CD14-positive monocyte (primary cell): Measurements from ENCODE around the gene KCNJ10. TPM values are rescaled to one million over a fixed set of nuclear protein-coding genes. Genes with fewer than 3 reads are reported as not detected.

Source experiments
- DNase-seq, 3 donors: peaks; one replicate each; pipeline ENCODE4 v3.0.0-alpha.2; 2011 to 2022
- H2AFZ ChIP-seq: 2 replicates; pipeline ENCODE4 v1.6.0; 2012; ENCODE audit warnings: mild to moderate bottlenecking, low read depth, low read length, inconsistent platforms; ENCODE audit not compliant: insufficient read depth, poor library complexity, severe bottlenecking
- H3K27ac ChIP-seq, 2 donors: 1 replicate in 1 of 2; 2 replicates in 1 of 2; pipeline ENCODE4 v1.5.1; 2012 to 2013; ENCODE audit warnings: low read length in 2 of 2, control low read depth in 1 of 2, inconsistent platforms in 1 of 2, low read depth in 1 of 2, mild to moderate bottlenecking in 1 of 2
- H3K27me3 ChIP-seq, 2 donors: one replicate each; pipeline versions ENCODE4 v1.6.0 to v1.6.1; 2011 to 2013; ENCODE audit warnings: low read length in 2 of 2; ENCODE audit not compliant: control insufficient read depth in 2 of 2, insufficient read depth in 2 of 2
- H3K36me3 ChIP-seq, 2 donors: replicated peaks in 1 of 2; 1 replicate in 1 of 2; 2 replicates in 1 of 2; pipeline versions ENCODE4 v1.5.1 to v1.6.1; 2012 to 2013; ENCODE audit warnings: low read length in 2 of 2, control low read depth in 1 of 2, inconsistent platforms in 1 of 2, mild to moderate bottlenecking in 1 of 2; ENCODE audit not compliant: insufficient read depth in 2 of 2, control insufficient read depth in 1 of 2
- H3K4me1 ChIP-seq, 2 donors: 1 replicate in 1 of 2; 2 replicates in 1 of 2; pipeline versions ENCODE4 v1.5.1 to v1.6.1; 2012 to 2013; ENCODE audit warnings: low read length in 2 of 2, control low read depth in 1 of 2, inconsistent platforms in 1 of 2, mild to moderate bottlenecking in 1 of 2, moderate library complexity in 1 of 2; ENCODE audit not compliant: insufficient read depth in 2 of 2, control insufficient read depth in 1 of 2
- H3K4me2 ChIP-seq: replicated peaks from 2 replicates; pipeline ENCODE3; 2012; ENCODE audit warnings: low read length, moderate library complexity, mild to moderate bottlenecking; ENCODE audit not compliant: poor library complexity, severe bottlenecking; ENCODE audit errors: extremely low read depth
- H3K4me3 ChIP-seq, 3 experiments: fragments of 200-600 bp in 1 of 3; sonication (generic) in 1 of 3; replicated peaks in 1 of 3; 1 replicate in 2 of 3; 2 replicates in 1 of 3; pipeline ENCODE4 v1.5.1; 2011 to 2013; ENCODE audit warnings: low read length in 3 of 3, mild to moderate bottlenecking in 3 of 3, control low read depth in 2 of 3, low read depth in 2 of 3, inconsistent platforms in 1 of 3, moderate library complexity in 1 of 3
- H3K79me2 ChIP-seq: 2 replicates; pipeline ENCODE4 v1.6.0; 2012; ENCODE audit warnings: mild to moderate bottlenecking, control low read depth, inconsistent platforms, low read length, moderate library complexity; ENCODE audit not compliant: insufficient read depth
- H3K9ac ChIP-seq: 2 replicates; pipeline ENCODE4 v1.6.0; 2017; ENCODE audit warnings: low read length, mild to moderate bottlenecking; ENCODE audit not compliant: insufficient read depth, poor library complexity, severe bottlenecking
- H3K9me3 ChIP-seq, 2 donors: replicated peaks in 1 of 2; 1 replicate in 1 of 2; 2 replicates in 1 of 2; pipeline versions ENCODE4 v1.5.1 to v1.6.1; 2012 to 2013; ENCODE audit warnings: low read length in 2 of 2, control low read depth in 1 of 2; ENCODE audit not compliant: control insufficient read depth in 1 of 2, insufficient read depth in 1 of 2
- H4K20me1 ChIP-seq: 2 replicates; pipeline ENCODE4 v1.6.0; 2012; ENCODE audit warnings: mild to moderate bottlenecking, low read length, control low read depth, moderate library complexity; ENCODE audit not compliant: insufficient read depth
- H3K27ac Mint-ChIP-seq, 7 donors: one replicate each; pipeline ENCODE4 v1.8.0; 2020; ENCODE audit warnings: mild to moderate bottlenecking in 7 of 7, mixed read lengths in 7 of 7, moderate library complexity in 6 of 7, inconsistent platforms in 2 of 7
- H3K27me3 Mint-ChIP-seq, 3 donors: one replicate each; pipeline ENCODE4 v1.8.0; 2021 to 2022; ENCODE audit warnings: low read depth in 3 of 3, mild to moderate bottlenecking in 3 of 3, mixed read lengths in 3 of 3, moderate library complexity in 3 of 3, inconsistent platforms in 1 of 3
- H3K36me3 Mint-ChIP-seq, 2 donors: one replicate each; pipeline ENCODE4 v1.8.0; 2020; ENCODE audit warnings: mixed read lengths in 2 of 2, inconsistent platforms in 1 of 2, mild to moderate bottlenecking in 1 of 2
- H3K4me1 Mint-ChIP-seq: one replicate; pipeline ENCODE4 v1.8.0; 2020; ENCODE audit warnings: mild to moderate bottlenecking, mixed read lengths
- H3K4me3 Mint-ChIP-seq, 2 donors: one replicate each; pipeline ENCODE4 v1.8.0; 2020; ENCODE audit warnings: mild to moderate bottlenecking in 2 of 2, mixed read lengths in 2 of 2, moderate library complexity in 1 of 2
- H3K9me3 Mint-ChIP-seq, 7 donors: one replicate each; pipeline ENCODE4 v1.8.0; 2020 to 2022; ENCODE audit warnings: mixed read lengths in 7 of 7, mild to moderate bottlenecking in 6 of 7, moderate library complexity in 6 of 7, inconsistent platforms in 2 of 7
- CTCF ChIP-seq: fragments of 200-600 bp; IDR thresholded peaks from one replicate; pipeline ENCODE4 v1.8.0; 2022; ENCODE audit warnings: antibody characterized with exemption, mild to moderate bottlenecking
- WGBS: methylation state at CpG from one replicate; pipeline ENCODE4 v1.1.5; 2013; ENCODE audit warnings: missing lambda C conversion rate; ENCODE audit not compliant: insufficient coverage; 5-methylcytosine and 5-hydroxymethylcytosine counted together
- intact Hi-C, 2 donors: fragments of 100-400 bp; cut with micrococcal nuclease; formaldehyde crosslinking; loops; one replicate each; pipeline versions ENCODE4 v1.15.0 to v1.15.1; 2023
- polyA plus RNA-seq, 3 donors: library from polyadenylated mRNA; depleted of rRNA in 1 of 3; unstranded in 2 of 3; stranded (reverse) in 1 of 3; fragments of 300-500 nt in 2 of 3; fragments of >200 nt in 1 of 3; fragmentation: Illumina TruSeq in 2 of 3; gene quantifications; 1 replicate in 2 of 3; 2 replicates in 1 of 3; pipeline ENCODE4 v1.2.3, GENCODE V29; 2012 to 2021

Gene KCNJ10
- polyA plus RNA-seq, 3 donors, result 0.23 TPM; not detected in 2

GRCh38 chr1:159988006-159988405, 82.0 kb downstream of the KCNJ10 start:
- Mint-ChIP-seq H3K9me3 (peaks cover 0 to 1% (median 0%) of the 10 kb centered on the region in 7 donors), H3K36me3 (no peaks in the 10 kb centered on the region), H3K27ac (no peak overlapping the region), H3K4me3 (no peak overlapping the region), H3K27me3 (peaks cover 4 to 7% (median 5%) of the 10 kb centered on the region in 3 donors), H3K4me1 (peaks cover 15% of the 10 kb centered on the region)
- no peak overlapping the region for H2AFZ ChIP-seq
- peaks cover 9 to 14% of the 10 kb centered on the region in 2 donors for H3K4me1 ChIP-seq
- no peak overlapping the region for H3K27ac ChIP-seq
- intact Hi-C loops, result no loop called here
- peaks cover 0 to 4% of the 10 kb centered on the region in 2 donors for H3K27me3 ChIP-seq
- no peak overlapping the region for H3K4me3 ChIP-seq
- no peak overlapping the region for H3K9ac ChIP-seq
- no peak overlapping the region for H3K4me2 ChIP-seq
- H3K36me3 ChIP-seq, result no peaks in the 10 kb centered on the region
- DNase-seq, result no peak
- H3K79me2 ChIP-seq, result no peaks in the 10 kb centered on the region
- no peak for TF ChIP-seq CTCF
- no peaks in the 10 kb centered on the region for H4K20me1 ChIP-seq
- WGBS, result no CpG with 5 or more reads among the region's 1 CpG
- H3K9me3 ChIP-seq, result no peaks in the 10 kb centered on the region

GRCh38 chr1:159987186-159987585, 82.8 kb downstream of the KCNJ10 start:
- no peaks in the 10 kb centered on the region for H3K79me2 ChIP-seq
- H3K4me1 Mint-ChIP-seq, result peaks cover 15% of the 10 kb centered on the region
- no peak overlapping the region for H3K4me3 Mint-ChIP-seq
- H3K36me3 ChIP-seq, result no peaks in the 10 kb centered on the region
- no peaks in the 10 kb centered on the region for H3K9me3 Mint-ChIP-seq
- peaks cover 0 to 5% of the 10 kb centered on the region in 2 donors for H3K27me3 ChIP-seq
- H3K27ac Mint-ChIP-seq, result no peak overlapping the region
- no peak overlapping the region for H3K27ac ChIP-seq
- TF ChIP-seq CTCF, result no peak
- H2AFZ ChIP-seq, result no peak overlapping the region
- peaks cover 4 to 8% (median 7%) of the 10 kb centered on the region in 3 donors for H3K27me3 Mint-ChIP-seq
- no peak for DNase-seq
- no peak overlapping the region for H3K4me3 ChIP-seq
- no peaks in the 10 kb centered on the region for H3K36me3 Mint-ChIP-seq
- intact Hi-C loops, result no loop called here
- H4K20me1 ChIP-seq, result no peaks in the 10 kb centered on the region
- peaks cover 9 to 13% of the 10 kb centered on the region in 2 donors for H3K4me1 ChIP-seq
- no peaks in the 10 kb centered on the region for H3K9me3 ChIP-seq
- H3K4me2 ChIP-seq, result no peak overlapping the region
- no peak overlapping the region for H3K9ac ChIP-seq
- WGBS, result 100% methylated on average over 1 of the region's 4 CpGs
